GM12878 (cell line): ENCODE data around the gene LTB4R. TPM values are rescaled to one million over a fixed set of nuclear protein-coding genes. Genes with fewer than 3 reads are reported as not detected.

ENCODE experiments used
- ATAC-seq: fragments of 200-7000 bp; cut with Tn5 transposase; 3 replicates; pipeline ENCODE4 v1.9.1; 2020; ENCODE audit warnings: mild to moderate bottlenecking, moderate library complexity
- BruUV-seq: library from RNA; stranded (reverse); fragments of 400-500 nt; replicated peaks from 2 replicates; lab custom pipeline; 2021; lab: Mats Ljungman, UMichigan
- CTCF ChIA-PET: fragments of 300-600 bp; sonication (Branson Sonifier 250); formaldehyde crosslinking; extraction: SDS; loops from one replicate; lab custom pipeline; 2021; ENCODE audit warnings: inconsistent platforms; lab: Yijun Ruan, JAX
- POLR2A ChIA-PET: fragments of 350-600 bp; formaldehyde crosslinking; extraction: SDS; loops from one replicate; lab custom pipeline; 2021; ENCODE audit warnings: inconsistent platforms; lab: Charles Lee
- RAD21 ChIA-PET: fragments of 300-600 bp; sonication (Branson Sonifier 250); formaldehyde crosslinking; loops from one replicate; lab custom pipeline; 2023; ENCODE audit warnings: antibody characterized with exemption; ENCODE audit not compliant: unreplicated experiment; lab: Charles Lee
- SMC1A ChIA-PET: fragments of 300-600 bp; sonication (Branson Sonifier 250); formaldehyde crosslinking; loops from one replicate; lab custom pipeline; 2023; ENCODE audit not compliant: unreplicated experiment, uncharacterized antibody; lab: Charles Lee
- DNase-seq: peaks from one replicate; pipeline ENCODE4 v3.0.0-alpha.2; 2011; ENCODE audit warnings: low read depth, low spot score
- FAIRE-seq: peaks from 3 replicates; lab custom pipeline; 2011; peaks lifted over from hg19 to GRCh38; lab: Jason Lieb, UNC
- H2AFZ ChIP-seq: 2 replicates; pipeline ENCODE4 v1.6.0; 2011; ENCODE audit warnings: low read depth, low read length, control low read depth; ENCODE audit not compliant: control insufficient read depth
- H3K27ac ChIP-seq: 2 replicates; pipeline ENCODE4 v1.5.1; 2011; ENCODE audit warnings: control low read depth; ENCODE audit not compliant: control insufficient read depth, insufficient read depth
- H3K27me3 ChIP-seq, 2 experiments: replicated peaks in 1 of 2; 2 replicates each; pipeline versions ENCODE4 v1.6.0 to v1.6.1; 2011; ENCODE audit warnings: low read length in 1 of 2; ENCODE audit not compliant: control insufficient read depth in 2 of 2, insufficient read depth in 2 of 2
- H3K36me3 ChIP-seq, 2 experiments: 2 replicates each; pipeline ENCODE4 v1.5.1; 2011; ENCODE audit warnings: low read length in 1 of 2; ENCODE audit not compliant: control insufficient read depth in 2 of 2, insufficient read depth in 2 of 2
- H3K4me1 ChIP-seq: 2 replicates; pipeline ENCODE4 v1.6.1; 2011; ENCODE audit warnings: mild to moderate bottlenecking, low read length, moderate library complexity, mixed read lengths; ENCODE audit not compliant: control insufficient read depth, insufficient read depth
- H3K4me2 ChIP-seq: 2 replicates; pipeline ENCODE4 v1.6.0; 2011; ENCODE audit warnings: control low read depth; ENCODE audit not compliant: control insufficient read depth, insufficient read depth
- H3K4me3 ChIP-seq: fragments of 200-600 bp; sonication (generic); 2 replicates; pipeline ENCODE4 v1.5.1; 2016
- H3K79me2 ChIP-seq: 2 replicates; pipeline ENCODE4 v1.6.0; 2011; ENCODE audit warnings: low read length; ENCODE audit not compliant: control insufficient read depth, insufficient read depth
- H3K9ac ChIP-seq: 2 replicates; pipeline ENCODE4 v1.8.0; 2011; ENCODE audit warnings: low read length, control low read depth, mixed read lengths; ENCODE audit not compliant: control insufficient read depth, insufficient read depth
- H3K9me3 ChIP-seq: replicated peaks from 3 replicates; pipeline ENCODE4 v1.5.1; 2011; ENCODE audit warnings: mild to moderate bottlenecking, low read length; ENCODE audit not compliant: control insufficient read depth, insufficient read depth
- H4K20me1 ChIP-seq: 2 replicates; pipeline ENCODE4 v1.6.0; 2011; ENCODE audit not compliant: control insufficient read depth, insufficient read depth
- BCLAF1 ChIP-seq: fragments of 450-650 bp; IDR thresholded peaks from 2 replicates; pipeline ENCODE4 v1.6.1; 2017; ENCODE audit warnings: antibody characterized with exemption, mild to moderate bottlenecking, moderate library complexity
- CBX5 ChIP-seq: sonication (generic); IDR thresholded peaks from 2 replicates; pipeline ENCODE4 v1.6.1; 2016; ENCODE audit warnings: low read depth, moderate library complexity, mild to moderate bottlenecking, inconsistent platforms
- CEBPZ ChIP-seq: fragments of 150-350 bp; IDR thresholded peaks from 2 replicates; pipeline ENCODE4 v1.6.1; 2016; ENCODE audit warnings: low read depth, low read length
- ETV6 ChIP-seq, 2 experiments: fragments of 450-650 bp in 1 of 2; IDR thresholded peaks in 1 of 2; conservative IDR thresholded peaks in 1 of 2; 2 replicates each; pipeline ENCODE4 v1.6.1; 2014; ENCODE audit warnings: antibody characterized with exemption in 1 of 2, borderline replicate concordance in 1 of 2, low read depth in 1 of 2, mild to moderate bottlenecking in 1 of 2, moderate library complexity in 1 of 2
- GABPA ChIP-seq: IDR thresholded peaks from 2 replicates; pipeline ENCODE4 v1.6.1; 2014; ENCODE audit warnings: antibody characterized with exemption, low read depth, mild to moderate bottlenecking, inconsistent platforms
- IKZF1 ChIP-seq: fragments of 450-650 bp; conservative IDR thresholded peaks from 2 replicates; pipeline ENCODE4 v1.6.1; 2017; ENCODE audit warnings: antibody characterized with exemption, mild to moderate bottlenecking
- MEF2B ChIP-seq: fragments of 450-650 bp; IDR thresholded peaks from 2 replicates; pipeline ENCODE4 v1.6.1; 2018; ENCODE audit warnings: mild to moderate bottlenecking, moderate library complexity; ENCODE audit not compliant: partially characterized antibody, poor library complexity, severe bottlenecking
- NR2C1 ChIP-seq: fragments of 450-650 bp; IDR thresholded peaks from 2 replicates; pipeline ENCODE4 v1.6.1; 2017; ENCODE audit warnings: antibody characterized with exemption, mild to moderate bottlenecking, moderate library complexity
- PAX5 ChIP-seq: IDR thresholded peaks from 2 replicates; pipeline ENCODE4 v1.6.1; 2011; ENCODE audit warnings: low read depth, low read length, borderline replicate concordance
- RAD21 ChIP-seq: IDR thresholded peaks from 2 replicates; pipeline ENCODE4 v1.6.1; 2011; ENCODE audit warnings: mild to moderate bottlenecking, low read depth, low read length, moderate library complexity; ENCODE audit not compliant: insufficient read depth
- SRF ChIP-seq, 2 experiments: IDR thresholded peaks; 2 replicates each; pipeline ENCODE4 v1.6.1; 2011; ENCODE audit warnings: low read depth in 2 of 2, low read length in 2 of 2, mild to moderate bottlenecking in 1 of 2, moderate library complexity in 1 of 2
- STAT3 ChIP-seq: IDR thresholded peaks from 2 replicates; pipeline ENCODE4 v1.6.1; 2011; ENCODE audit warnings: low read depth, low read length, improper control_type of control experiment
- TARDBP ChIP-seq: IDR thresholded peaks from 2 replicates; pipeline ENCODE4 v1.6.1; 2016; ENCODE audit warnings: borderline replicate concordance
- ZBTB33 ChIP-seq: fragments of 450-650 bp; IDR thresholded peaks from 2 replicates; pipeline ENCODE4 v1.6.1; 2017; ENCODE audit warnings: mild to moderate bottlenecking
- ZNF217 ChIP-seq: fragments of 450-650 bp; IDR thresholded peaks from 2 replicates; pipeline ENCODE4 v1.6.1; 2017; ENCODE audit warnings: antibody characterized with exemption, mild to moderate bottlenecking
- ZNF24 ChIP-seq: fragments of 450-650 bp; IDR thresholded peaks from 2 replicates; pipeline ENCODE4 v1.6.1; 2017; ENCODE audit warnings: antibody characterized with exemption, mild to moderate bottlenecking
- ZNF622 ChIP-seq: fragments of 450-650 bp; IDR thresholded peaks from 2 replicates; pipeline ENCODE4 v1.6.1; 2017; ENCODE audit warnings: mild to moderate bottlenecking, inconsistent platforms
- whole genome bisulfite sequencing: methylation state at CpG from one replicate; pipeline ENCODE4 v1.1.6; 2016; ENCODE audit warnings: low lambda C conversion rate; ENCODE audit not compliant: insufficient replicate concordance, insufficient coverage; ENCODE audit errors: missing lambda C conversion rate; 5-methylcytosine and 5-hydroxymethylcytosine counted together
- in situ Hi-C: fragments of 300-500 bp; cut with MboI; formaldehyde crosslinking; loops from 9 replicates; pipeline ENCODE4 v1.14.3; 2018; ENCODE audit warnings: mixed read lengths
- intact Hi-C: fragments of 100-400 bp; cut with micrococcal nuclease; formaldehyde crosslinking; loops from one replicate; pipeline ENCODE4 v1.14.2; 2022; ENCODE audit not compliant: unreplicated experiment
- polyA plus RNA-seq, 11 experiments: library from polyadenylated mRNA; depleted of rRNA in 4 of 11; unstranded in 6 of 11; stranded (reverse) in 5 of 11; fragments of >200 nt; fragmentation: Nextera tagmentation in 4 of 11; fragmentation: Illumina TruSeq in 1 of 11; extraction: Ambion mirVana in 4 of 11; extraction: Trizol in 1 of 11; gene quantifications; 1 replicate in 1 of 11; 2 replicates in 10 of 11; pipeline versions ENCODE4 v1.2.1 to v1.2.3, GENCODE V29; 2011 to 2016; ENCODE audit warnings: inconsistent platforms in 2 of 11, missing spikeins in 2 of 11, low read depth in 1 of 11
- total RNA-seq, 4 experiments: library from RNA; depleted of rRNA in 3 of 4; stranded (reverse); fragments of >200 nt in 3 of 4; fragmentation: Illumina TruSeq in 1 of 4; extraction: Trizol in 1 of 4; gene quantifications; 2 replicates each; pipeline versions ENCODE4 v1.2.1 to v1.2.3, GENCODE V29; 2013 to 2021

LTB4R gene
- total and polyA plus RNA-seq, 10 of the 15 experiments (the other 5 are each of a cell fraction or from before 2014, with no cell fraction given), result 1.2 to 14.0 (median 4.0) TPM

DNA sequence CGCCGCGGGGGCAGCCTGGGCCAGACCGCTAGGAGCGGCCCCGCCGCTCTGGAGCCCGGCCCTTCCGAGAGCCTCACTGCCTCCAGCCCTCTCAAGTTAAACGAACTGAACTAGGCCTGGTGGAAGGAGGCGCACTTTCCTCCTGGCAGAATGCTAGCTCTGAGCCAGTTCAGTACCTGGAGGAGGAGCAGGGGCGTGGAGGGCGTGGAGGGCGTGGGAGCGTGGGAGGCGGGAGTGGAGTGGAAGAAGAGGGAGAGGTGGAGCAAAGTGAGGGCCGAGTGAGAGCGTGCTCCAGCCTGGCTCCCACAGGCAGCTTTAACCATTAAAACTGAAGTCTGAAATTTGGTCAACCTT, 5.3 kb downstream of the LTB4R start:
- no peaks in the 10 kb centered on the region; the same call in 1 of the 2 replicates for H4K20me1 ChIP-seq
- ATAC-seq (no peak), FAIRE-seq (no peak), DNase-seq (no peak)
- H3K27ac ChIP-seq, result no peak overlapping the region
- no peak overlapping the region for H3K9ac ChIP-seq
- ChIA-PET RAD21 (no interaction called here), SMC1A (no interaction called here), CTCF (interaction anchor here (0.9 kb wide), 1 partner anchor 125 kb away, joined by 3 read pairs; no protein-coding TSS in a partner anchor), POLR2A (no interaction called here)
- no peaks in the 10 kb centered on the region for H3K27me3 ChIP-seq
- no peak overlapping the region for H3K4me2 ChIP-seq
- H2AFZ ChIP-seq, result no peak overlapping the region
- H3K36me3 ChIP-seq, result no peaks in the 10 kb centered on the region
- intact Hi-C loops, result no loop called here
- H3K9me3 ChIP-seq, result no peaks in the 10 kb centered on the region
- WGBS, result 97% methylated on average over 18 of the region's 18 CpGs
- TF ChIP-seq ZNF622 (no peak), GABPA (no peak), CEBPZ (no peak), NR2C1 (no peak), CBX5 (no peak), SRF (IDR thresholded peaks at IDR 0.05; ENCODE audit: low read depth in 2 of 2, low read length in 2 of 2) (no peak), ETV6 (conservative IDR thresholded peaks at IDR 0.05 in 1 of 2, IDR thresholded peaks at IDR 0.05 in 1 of 2; ENCODE audit: borderline replicate concordance in 1 of 2, low read depth in 1 of 2) (no peak), TARDBP (no peak), MEF2B (no peak), STAT3 (no peak), ZNF217 (no peak), PAX5 (no peak), RAD21 (no peak), BCLAF1 (no peak), ZNF24 (no peak), ZBTB33 (no peak), IKZF1 (no peak)
- peaks cover 17% of the 10 kb centered on the region for H3K4me1 ChIP-seq
- in situ Hi-C loops, result no loop called here
- H3K4me3 ChIP-seq, result no peak overlapping the region
- no TSS peak for BruUV-seq
- no peaks in the 10 kb centered on the region for H3K79me2 ChIP-seq
